Left lung (tissue), 10 donors: ENCODE measurements around the gene EXOC4. TPM values are rescaled to one million over a fixed set of nuclear protein-coding genes. Genes with fewer than 3 reads are reported as not detected.

ENCODE experiments used
- ATAC-seq: fragments of 200-7000 bp; cut with Tn5 transposase; one replicate; pipeline ENCODE4 v1.9.1; 2020; ENCODE audit warnings: moderate library complexity
- DNase-seq, 4 donors: peaks; one replicate each; pipeline ENCODE4 v3.0.0-alpha.2; 2013 to 2020
- H3K27ac ChIP-seq, 2 donors: fragments of 200-600 bp; sonication (generic) in 1 of 2; one replicate each; pipeline versions ENCODE4 v1.5.0 to v1.8.0; 2020 to 2021
- H3K27me3 ChIP-seq, 2 donors: fragments of 200-600 bp; sonication (generic) in 1 of 2; one replicate each; pipeline versions ENCODE4 v1.5.0 to v1.8.0; 2020 to 2021
- H3K36me3 ChIP-seq, 2 donors: fragments of 200-600 bp; sonication (generic) in 1 of 2; one replicate each; pipeline versions ENCODE4 v1.5.0 to v1.8.0; 2020 to 2021
- H3K4me1 ChIP-seq, 2 donors: fragments of 200-600 bp; one replicate each; pipeline ENCODE4 v1.8.0; 2021
- H3K4me3 ChIP-seq, 2 donors: fragments of 200-600 bp; sonication (generic) in 1 of 2; one replicate each; pipeline versions ENCODE4 v1.5.0 to v1.8.0; 2020 to 2021; ENCODE audit warnings: mild to moderate bottlenecking in 1 of 2
- H3K9me3 ChIP-seq, 2 donors: fragments of 200-600 bp; sonication (generic) in 1 of 2; one replicate each; pipeline versions ENCODE4 v1.5.0 to v1.8.0; 2020 to 2021
- CTCF ChIP-seq, 2 donors: fragments of 200-600 bp; sonication (generic) in 1 of 2; IDR thresholded peaks; one replicate each; pipeline versions ENCODE4 v1.5.0 to v1.8.0; 2021; ENCODE audit warnings: antibody characterized with exemption in 2 of 2
- intact Hi-C, 2 donors: fragments of 100-400 bp; cut with DNase I; formaldehyde crosslinking; loops; one replicate each; pipeline versions ENCODE4 v1.11.2 to v1.14.2; 2022
- polyA plus RNA-seq, 6 donors: library from polyadenylated mRNA; unstranded; fragments of 120-200 nt; gene quantifications; one replicate each; pipeline ENCODE4 v1.2.1, GENCODE V29; 2013; ENCODE audit not compliant: insufficient read length in 6 of 6
- total RNA-seq, 2 donors: library from RNA; stranded (reverse); fragmentation: NEBNext Ultra II Directional; extraction: Animal tissue kit (Norgen Biotek cat#: 25700); gene quantifications; one replicate each; pipeline ENCODE4 v1.2.1, GENCODE V29; 2021
- donor health status: DM: no; HTN: yes; CAD: no.
- donor health status: DM: no; HTN: no; CAD: no.

The EXOC4 gene
- total and polyA plus RNA-seq, 8 donors, result 52.5 to 79.4 (median 65.9) TPM

GRCh38 chr7:133547981-133548380 lies 295.1 kb downstream of the EXOC4 start:
- H3K27ac ChIP-seq, result no peak overlapping the region
- DNase-seq (no peak), ATAC-seq (no peak)
- H3K4me1 ChIP-seq, result no peaks in the 10 kb centered on the region
- no peak overlapping the region for H3K4me3 ChIP-seq
- no peaks in the 10 kb centered on the region for H3K9me3 ChIP-seq
- H3K36me3 ChIP-seq, result no peaks in the 10 kb centered on the region
- TF ChIP-seq CTCF (IDR thresholded peaks at IDR 0.05), result no peak
- no peaks in the 10 kb centered on the region for H3K27me3 ChIP-seq
- intact Hi-C loops, result no loop called here

GRCh38 chr7:133549633-133550032 lies 296.8 kb downstream of the EXOC4 start:
- Histone ChIP-seq H3K4me3 (no peak overlapping the region), H3K9me3 (no peaks in the 10 kb centered on the region), H3K36me3 (no peaks in the 10 kb centered on the region), H3K27ac (no peak overlapping the region), H3K27me3 (no peaks in the 10 kb centered on the region), H3K4me1 (no peaks in the 10 kb centered on the region)
- no peak for DNase-seq
- ATAC-seq, result no peak
- intact Hi-C loops, result no loop called here
- no peak for TF ChIP-seq CTCF (IDR thresholded peaks at IDR 0.05)

GRCh38 chr7:133550145-133550544 lies 297.3 kb downstream of the EXOC4 start:
- intact Hi-C loops, result no loop called here
- H3K36me3 ChIP-seq, result no peaks in the 10 kb centered on the region
- H3K4me3 ChIP-seq, result no peak overlapping the region
- no peak overlapping the region for H3K27ac ChIP-seq
- H3K9me3 ChIP-seq, result no peaks in the 10 kb centered on the region
- TF ChIP-seq CTCF (IDR thresholded peaks at IDR 0.05), result no peak
- no peaks in the 10 kb centered on the region for H3K27me3 ChIP-seq
- H3K4me1 ChIP-seq, result no peaks in the 10 kb centered on the region
- no peak for DNase-seq
- ATAC-seq, result no peak

- Histone ChIP-seq H3K36me3 (no peaks in the 10 kb centered on the region), H3K27ac (no peak overlapping the region), H3K9me3 (no peaks in the 10 kb centered on the region), H3K4me3 (no peak overlapping the region), H3K27me3 (no peaks in the 10 kb centered on the region), H3K4me1 (no peaks in the 10 kb centered on the region)
- intact Hi-C loops, result no loop called here
- ATAC-seq (no peak), DNase-seq (no peak)
- TF ChIP-seq CTCF (IDR thresholded peaks at IDR 0.05), result no peak
Measured at GRCh38 chr7:133550811-133551210, 297.9 kb downstream of the EXOC4 start.

- Histone ChIP-seq H3K36me3 (no peaks in the 10 kb centered on the region), H3K4me3 (no peak overlapping the region), H3K9me3 (no peaks in the 10 kb centered on the region), H3K27ac (no peak overlapping the region), H3K4me1 (no peaks in the 10 kb centered on the region), H3K27me3 (no peaks in the 10 kb centered on the region)
- TF ChIP-seq CTCF (IDR thresholded peaks at IDR 0.05), result no peak
- intact Hi-C loops, result no loop called here
- no peak for ATAC-seq
- DNase-seq, result no peak
Measured at GRCh38 chr7:133551466-133551865, 298.6 kb downstream of the EXOC4 start.
